Measurements from ENCODE around the gene MNT. TPM values are rescaled to one million over a fixed set of nuclear protein-coding genes. Genes with fewer than 3 reads are reported as not detected.

MNT gene
- polyA plus RNA-seq, 1 experiment, result 3.1 TPM

- Histone ChIP-seq H3K36me3 (ENCODE audit: control insufficient read depth, insufficient read depth, low read length) (peaks cover 11% of the 10 kb centered on the region), H3K27me3 (ENCODE audit: control insufficient read depth, insufficient read depth, low read length) (no peaks in the 10 kb centered on the region), H3K4me3 (ENCODE audit: low read depth, low read length) (no peak overlapping the region)
- CTCF ChIA-PET, result interaction anchor here (1.5 to 3.7 kb wide), 3 partner anchors 17 to 53 kb away, joined by 4 to 11 read pairs (median 4); no protein-coding TSS in a partner anchor
- no peak for TF ChIP-seq CTCF (IDR thresholded peaks at IDR 0.05; ENCODE audit: insufficient read depth, low read depth, low read length)
- DNase-seq (ENCODE audit: low read depth), result no peak
- POLR2A ChIA-PET, result no interaction called here
Measured at GRCh38 chr17:2435862-2436261, 35.0 kb upstream of the MNT start.

- DNase-seq (ENCODE audit: low read depth), result no peak
- ChIA-PET CTCF (interaction anchor here (1.3 to 3.7 kb wide), 4 partner anchors 14 to 52 kb away, joined by 4 to 11 read pairs (median 4); no protein-coding TSS in a partner anchor), POLR2A (no interaction called here)
- no peak for TF ChIP-seq CTCF (IDR thresholded peaks at IDR 0.05; ENCODE audit: insufficient read depth, low read depth, low read length)
- H3K36me3 ChIP-seq (ENCODE audit: control insufficient read depth, insufficient read depth, low read length), result peaks cover 11% of the 10 kb centered on the region
- no peaks in the 10 kb centered on the region for H3K27me3 ChIP-seq (ENCODE audit: control insufficient read depth, insufficient read depth, low read length)
- H3K4me3 ChIP-seq (ENCODE audit: low read depth, low read length), result no peak overlapping the region
Measured at GRCh38 chr17:2435181-2435741, 34.4 kb upstream of the MNT start.

- no peak for DNase-seq (ENCODE audit: low read depth)
- no peak overlapping the region for H3K4me3 ChIP-seq (ENCODE audit: low read depth, low read length)
- TF ChIP-seq CTCF (IDR thresholded peaks at IDR 0.05; ENCODE audit: insufficient read depth, low read depth, low read length), result no peak
- peaks cover 10% of the 10 kb centered on the region for H3K36me3 ChIP-seq (ENCODE audit: control insufficient read depth, insufficient read depth, low read length)
- H3K27me3 ChIP-seq (ENCODE audit: control insufficient read depth, insufficient read depth, low read length), result no peaks in the 10 kb centered on the region
- CTCF ChIA-PET, result interaction anchor here (1.4 to 3.7 kb wide), 3 partner anchors 18 to 51 kb away, joined by 4 to 11 read pairs (median 5); no protein-coding TSS in a partner anchor
- POLR2A ChIA-PET, result no interaction called here
Measured at GRCh38 chr17:2433696-2434095, 32.8 kb upstream of the MNT start.

DNA sequence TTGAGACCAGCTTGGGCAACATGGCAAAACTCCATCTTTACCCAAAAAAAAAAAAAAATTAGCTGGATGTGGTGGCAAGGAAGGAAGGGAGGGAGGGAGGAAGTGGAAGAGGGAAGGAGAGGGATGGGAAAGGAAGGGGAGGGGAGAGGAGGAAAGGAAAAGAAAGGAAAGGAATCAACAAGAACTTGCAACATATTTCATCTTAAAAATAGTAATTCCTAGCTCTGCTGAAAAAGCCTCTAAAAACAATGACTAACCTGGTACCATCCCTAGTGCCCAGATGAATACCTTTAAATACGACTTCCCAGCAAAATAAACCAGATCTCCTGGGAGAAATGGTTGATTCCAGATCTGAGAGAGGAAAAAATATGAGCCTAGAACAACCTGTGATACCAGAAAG, 27.1 kb upstream of the MNT start:
- ChIA-PET CTCF (interaction anchor here (1.4 to 1.8 kb wide), 2 partner anchors 12 to 45 kb away, joined by 5 read pairs; no protein-coding TSS in a partner anchor), POLR2A (interaction anchor here (0.6 kb wide), 1 partner anchor 15 kb away, joined by 3 read pairs; no protein-coding TSS in a partner anchor)
- H3K36me3 ChIP-seq (ENCODE audit: control insufficient read depth, insufficient read depth, low read length), result peaks cover 1% of the 10 kb centered on the region; the same call in 1 of the 2 replicates
- TF ChIP-seq CTCF (IDR thresholded peaks at IDR 0.05; ENCODE audit: insufficient read depth, low read depth, low read length), result no peak
- no peak overlapping the region for H3K4me3 ChIP-seq (ENCODE audit: low read depth, low read length)
- DNase-seq (ENCODE audit: low read depth), result no peak
- H3K27me3 ChIP-seq (ENCODE audit: control insufficient read depth, insufficient read depth, low read length), result no peaks in the 10 kb centered on the region

- DNase-seq (ENCODE audit: low read depth), result no peak
- Histone ChIP-seq H3K36me3 (ENCODE audit: control insufficient read depth, insufficient read depth, low read length) (no peaks in the 10 kb centered on the region), H3K27me3 (ENCODE audit: control insufficient read depth, insufficient read depth, low read length) (no peaks in the 10 kb centered on the region), H3K4me3 (ENCODE audit: low read depth, low read length) (no peak overlapping the region)
- TF ChIP-seq CTCF (IDR thresholded peaks at IDR 0.05; ENCODE audit: insufficient read depth, low read depth, low read length), result no peak
- CTCF ChIA-PET, result interaction anchor here (1.4 to 1.8 kb wide), 2 partner anchors 11 to 44 kb away, joined by 5 read pairs; no protein-coding TSS in a partner anchor
- POLR2A ChIA-PET, result no interaction called here
Measured at GRCh38 chr17:2427215-2427614, 26.4 kb upstream of the MNT start.

Data from BJ (cell line).